Suprapubic skin (tissue), 3 donors: Measurements from ENCODE around the gene HBD.

ENCODE experiments used
- EP300 ChIP-seq: sonication (generic); formaldehyde crosslinking; IDR thresholded peaks from one replicate; pipeline ENCODE4 v1.6.1; 2017; ENCODE audit warnings: antibody characterized with exemption
- TF ChIP-seq, protein P1 (sequence below), 2 donors: fragments of 200-600 bp in 1 of 2; fragments of 450-650 bp in 1 of 2; sonication (generic) in 1 of 2; IDR thresholded peaks; one replicate each; pipeline ENCODE4 v1.5.1; 2016 to 2019; ENCODE audit warnings: antibody characterized with exemption in 2 of 2, mild to moderate bottlenecking in 1 of 2, moderate library complexity in 1 of 2

GRCh38 chr11:5228124-5228523 is 6.2 kb downstream of the HBD start:
- no peak for TF ChIP-seq EP300
- TF ChIP-seq, protein P1, sequence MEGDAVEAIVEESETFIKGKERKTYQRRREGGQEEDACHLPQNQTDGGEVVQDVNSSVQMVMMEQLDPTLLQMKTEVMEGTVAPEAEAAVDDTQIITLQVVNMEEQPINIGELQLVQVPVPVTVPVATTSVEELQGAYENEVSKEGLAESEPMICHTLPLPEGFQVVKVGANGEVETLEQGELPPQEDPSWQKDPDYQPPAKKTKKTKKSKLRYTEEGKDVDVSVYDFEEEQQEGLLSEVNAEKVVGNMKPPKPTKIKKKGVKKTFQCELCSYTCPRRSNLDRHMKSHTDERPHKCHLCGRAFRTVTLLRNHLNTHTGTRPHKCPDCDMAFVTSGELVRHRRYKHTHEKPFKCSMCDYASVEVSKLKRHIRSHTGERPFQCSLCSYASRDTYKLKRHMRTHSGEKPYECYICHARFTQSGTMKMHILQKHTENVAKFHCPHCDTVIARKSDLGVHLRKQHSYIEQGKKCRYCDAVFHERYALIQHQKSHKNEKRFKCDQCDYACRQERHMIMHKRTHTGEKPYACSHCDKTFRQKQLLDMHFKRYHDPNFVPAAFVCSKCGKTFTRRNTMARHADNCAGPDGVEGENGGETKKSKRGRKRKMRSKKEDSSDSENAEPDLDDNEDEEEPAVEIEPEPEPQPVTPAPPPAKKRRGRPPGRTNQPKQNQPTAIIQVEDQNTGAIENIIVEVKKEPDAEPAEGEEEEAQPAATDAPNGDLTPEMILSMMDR (IDR thresholded peaks at IDR 0.05): no peak
